DND-41 (cell line): Measurements from ENCODE around the gene WDR31.

Experiments
- CTCF ChIP-seq: IDR thresholded peaks from 2 replicates; pipeline ENCODE4 v1.5.1; 2012; ENCODE audit warnings: borderline replicate concordance, low read length, moderate library complexity, mild to moderate bottlenecking; ENCODE audit not compliant: poor library complexity, severe bottlenecking; ENCODE audit errors: extremely low read depth
- EZH2 ChIP-seq: IDR thresholded peaks from 3 replicates; pipeline ENCODE4 v1.6.1; 2012; ENCODE audit warnings: borderline replicate concordance, low read depth, mild to moderate bottlenecking, moderate library complexity, low read length, inconsistent platforms; ENCODE audit not compliant: severe bottlenecking

- TF ChIP-seq CTCF (no peak), EZH2 (no peak)
Observed at GRCh38 chr9:113281356-113281755, 58.7 kb downstream of the WDR31 start.
